Measurements from ENCODE around the gene PRKCZ.

Gene PRKCZ

GRCh38 chr1:2027961-2028583 lies 22.1 kb upstream of the PRKCZ start:
- Histone ChIP-seq H3K9me3 (no peaks in the 10 kb centered on the region), H3K27me3 (peaks cover 0 to 86% of the 10 kb centered on the region in 2 donors), H3K36me3 (no peaks in the 10 kb centered on the region), H3K27ac (no peak overlapping the region), H3K4me3 (no peak overlapping the region), H3K4me1 (peaks cover 0 to 9% (median 0%) of the 10 kb centered on the region in 4 donors)
- intact Hi-C loops (cut with DNase I; ENCODE audit: low total_unique reads) = no loop called here
- no peak for TF ChIP-seq CTCF (IDR thresholded peaks at IDR 0.05)
- no peak for DNase-seq

- Histone ChIP-seq H3K36me3 (no peaks in the 10 kb centered on the region), H3K4me3 (no peak overlapping the region), H3K27ac (no peak overlapping the region), H3K9me3 (no peaks in the 10 kb centered on the region), H3K4me1 (peaks cover 0 to 9% (median 0%) of the 10 kb centered on the region in 4 donors), H3K27me3 (peaks cover 0 to 86% of the 10 kb centered on the region in 2 donors)
- no peak for TF ChIP-seq CTCF (IDR thresholded peaks at IDR 0.05)
- intact Hi-C loops (cut with DNase I; ENCODE audit: low total_unique reads) = no loop called here
- DNase-seq = no peak
Observed at GRCh38 chr1:2028870-2029560, 21.2 kb upstream of the PRKCZ start.

GRCh38 chr1:2029561-2029960 lies 20.6 kb upstream of the PRKCZ start:
- intact Hi-C loops (cut with DNase I; ENCODE audit: low total_unique reads) = no loop called here
- no peak for TF ChIP-seq CTCF (IDR thresholded peaks at IDR 0.05)
- no peak overlapping the region for H3K4me3 ChIP-seq
- H3K27me3 ChIP-seq = peaks cover 0 to 84% of the 10 kb centered on the region in 2 donors
- H3K4me1 ChIP-seq = peaks cover 0 to 9% (median 0%) of the 10 kb centered on the region in 4 donors
- no peak for DNase-seq
- H3K36me3 ChIP-seq = no peaks in the 10 kb centered on the region
- H3K9me3 ChIP-seq = no peaks in the 10 kb centered on the region
- no peak overlapping the region for H3K27ac ChIP-seq

GRCh38 chr1:2030076-2030871 lies 19.9 kb upstream of the PRKCZ start:
- no peak overlapping the region for H3K4me3 ChIP-seq
- DNase-seq = no peak
- H3K27me3 ChIP-seq = peaks cover 0 to 84% of the 10 kb centered on the region in 2 donors
- H3K9me3 ChIP-seq = no peaks in the 10 kb centered on the region
- no peaks in the 10 kb centered on the region for H3K36me3 ChIP-seq
- H3K27ac ChIP-seq = no peak overlapping the region
- peaks cover 0 to 6% (median 0%) of the 10 kb centered on the region in 4 donors for H3K4me1 ChIP-seq
- no peak for TF ChIP-seq CTCF (IDR thresholded peaks at IDR 0.05)
- intact Hi-C loops (cut with DNase I; ENCODE audit: low total_unique reads) = loop anchor here (5.0 kb wide), 1 partner anchor 88 kb away; no protein-coding TSS in a partner anchor

GRCh38 chr1:2031546-2032540 lies 18.4 kb upstream of the PRKCZ start:
- no peak overlapping the region for H3K27ac ChIP-seq
- peaks cover 0 to 90% of the 10 kb centered on the region in 2 donors for H3K27me3 ChIP-seq
- TF ChIP-seq CTCF (IDR thresholded peaks at IDR 0.05) = no peak
- no peaks in the 10 kb centered on the region for H3K36me3 ChIP-seq
- no peak for DNase-seq
- H3K9me3 ChIP-seq = no peaks in the 10 kb centered on the region
- intact Hi-C loops (cut with DNase I; ENCODE audit: low total_unique reads) = loop anchor here (5.0 kb wide), 1 partner anchor 90 kb away; no protein-coding TSS in a partner anchor
- no peaks in the 10 kb centered on the region for H3K4me1 ChIP-seq
- no peak overlapping the region for H3K4me3 ChIP-seq
